H1 (cell line): Measurements from ENCODE around the gene KLK12. TPM values are rescaled to one million over a fixed set of nuclear protein-coding genes. Genes with fewer than 3 reads are reported as not detected.

ENCODE experiments used
- CTCF ChIA-PET: fragments of 300-600 bp; sonication (Branson Sonifier 250); formaldehyde crosslinking; loops from one replicate; lab custom pipeline; 2021; ENCODE audit not compliant: partially characterized antibody; lab: Charles Lee
- POLR2A ChIA-PET: fragments of 300-600 bp; sonication (Branson Sonifier 250); formaldehyde crosslinking; loops from one replicate; lab custom pipeline; 2021; ENCODE audit warnings: inconsistent platforms; ENCODE audit not compliant: partially characterized antibody; lab: Charles Lee
- DNase-seq, 2 experiments: peaks; one replicate each; pipeline versions ENCODE4 v3.0.0 to v3.0.0-alpha.2; 2010 to 2022; ENCODE audit warnings: low spot score in 2 of 2, low read depth in 1 of 2, mixed read lengths in 1 of 2
- FAIRE-seq: peaks from 2 replicates; lab custom pipeline; 2011; peaks lifted over from hg19 to GRCh38; lab: Jason Lieb, UNC
- H2AFZ ChIP-seq: 2 replicates; pipeline ENCODE4 v1.8.1; 2012; ENCODE audit warnings: low read length, inconsistent platforms
- H2AK5ac ChIP-seq: 2 replicates; pipeline ENCODE4 v1.6.1; 2013; ENCODE audit warnings: low read depth, low read length
- H2BK120ac ChIP-seq: replicated peaks from 2 replicates; pipeline ENCODE3; 2013; ENCODE audit warnings: low read depth, low read length, inconsistent platforms
- H2BK12ac ChIP-seq: 2 replicates; pipeline ENCODE4 v1.6.1; 2013; ENCODE audit warnings: low read depth, low read length
- H2BK15ac ChIP-seq: 2 replicates; pipeline ENCODE4 v1.6.1; 2013; ENCODE audit warnings: low read length
- H2BK20ac ChIP-seq: 2 replicates; pipeline ENCODE4 v1.6.1; 2013; ENCODE audit warnings: low read length
- H2BK5ac ChIP-seq: 2 replicates; pipeline ENCODE4 v1.6.1; 2013; ENCODE audit warnings: low read depth, low read length
- H3K14ac ChIP-seq: 2 replicates; pipeline ENCODE4 v1.6.1; 2013; ENCODE audit warnings: inconsistent platforms; ENCODE audit not compliant: insufficient read length
- H3K18ac ChIP-seq: 2 replicates; pipeline ENCODE4 v1.6.1; 2013; ENCODE audit warnings: low read length; ENCODE audit errors: extremely low read depth
- H3K23ac ChIP-seq: 2 replicates; pipeline ENCODE4 v1.6.1; 2013; ENCODE audit warnings: inconsistent platforms; ENCODE audit not compliant: insufficient read length
- H3K23me2 ChIP-seq: 2 replicates; pipeline ENCODE4 v1.6.1; 2013; ENCODE audit warnings: low read depth, low read length
- H3K27ac ChIP-seq: 2 replicates; pipeline ENCODE4 v1.6.1; 2011; ENCODE audit warnings: low read depth, low read length, inconsistent platforms
- H3K27me3 ChIP-seq, 4 experiments: replicated peaks in 1 of 4; 1 replicate in 1 of 4; 2 replicates in 3 of 4; pipeline versions ENCODE4 v1.6.1 to v1.8.1; 2011 to 2013; ENCODE audit warnings: low read length in 3 of 4, mild to moderate bottlenecking in 3 of 4, inconsistent platforms in 2 of 4, mixed read lengths in 2 of 4, moderate library complexity in 1 of 4; ENCODE audit not compliant: control insufficient read depth in 3 of 4, insufficient read depth in 3 of 4; ENCODE audit errors: extremely low read depth in 1 of 4
- H3K36me3 ChIP-seq, 4 experiments: 2 replicates each; pipeline versions ENCODE4 v1.6.1 to v1.8.1; 2011 to 2013; ENCODE audit warnings: mild to moderate bottlenecking in 4 of 4, low read length in 3 of 4, moderate library complexity in 2 of 4, control low read depth in 1 of 4, inconsistent platforms in 1 of 4; ENCODE audit not compliant: insufficient read depth in 4 of 4, control insufficient read depth in 2 of 4
- H3K4ac ChIP-seq: replicated peaks from 2 replicates; pipeline ENCODE3; 2013; ENCODE audit warnings: low read length, low read depth, mixed read lengths, inconsistent platforms; ENCODE audit not compliant: insufficient read length
- H3K4me1 ChIP-seq, 4 experiments: replicated peaks in 1 of 4; 1 replicate in 1 of 4; 2 replicates in 3 of 4; pipeline versions ENCODE4 v1.6.1 to v1.8.1; 2011 to 2013; ENCODE audit warnings: low read length in 3 of 4, inconsistent platforms in 2 of 4, mixed read lengths in 1 of 4; ENCODE audit not compliant: insufficient read depth in 4 of 4, control insufficient read depth in 3 of 4
- H3K4me2 ChIP-seq, 2 experiments: 2 replicates each; pipeline versions ENCODE4 v1.6.1 to v1.8.1; 2011 to 2013; ENCODE audit warnings: low read depth in 2 of 2, low read length in 2 of 2, control low read depth in 1 of 2, inconsistent platforms in 1 of 2, mild to moderate bottlenecking in 1 of 2; ENCODE audit not compliant: insufficient read depth in 1 of 2
- H3K4me3 ChIP-seq, 4 experiments: fragments of 200-600, 300-600 bp in 1 of 4; sonication (generic), shearing (Covaris generic), sonication (Bioruptor Twin) in 1 of 4; 2 replicates each; pipeline versions ENCODE4 v1.5.1 to v1.8.1; 2011 to 2016; ENCODE audit warnings: low read length in 4 of 4, low read depth in 3 of 4, control low read depth in 2 of 4, inconsistent platforms in 2 of 4, mild to moderate bottlenecking in 2 of 4, mixed read lengths in 1 of 4, moderate library complexity in 1 of 4; ENCODE audit not compliant: insufficient read depth in 2 of 4; ENCODE audit errors: extremely low read depth in 1 of 4
- H3K56ac ChIP-seq: replicated peaks from 2 replicates; pipeline ENCODE3; 2013; ENCODE audit warnings: low read depth, mild to moderate bottlenecking, mixed read lengths, low read length, inconsistent platforms; ENCODE audit not compliant: insufficient read length
- H3K79me1 ChIP-seq: 2 replicates; pipeline ENCODE4 v1.6.1; 2013; ENCODE audit warnings: low read depth, low read length, control low read depth
- H3K79me2 ChIP-seq, 2 experiments: 2 replicates each; pipeline versions ENCODE4 v1.6.1 to v1.8.1; 2012 to 2013; ENCODE audit warnings: low read length in 2 of 2, mild to moderate bottlenecking in 2 of 2, inconsistent platforms in 1 of 2; ENCODE audit not compliant: insufficient read depth in 2 of 2, control insufficient read depth in 1 of 2
- H3K9ac ChIP-seq, 4 experiments: replicated peaks in 1 of 4; 1 replicate in 1 of 4; 2 replicates in 3 of 4; pipeline versions ENCODE4 v1.6.1 to v1.8.1; 2011 to 2013; ENCODE audit warnings: low read depth in 3 of 4, low read length in 3 of 4, control low read depth in 2 of 4, mild to moderate bottlenecking in 2 of 4, moderate library complexity in 2 of 4, inconsistent platforms in 1 of 4; ENCODE audit errors: extremely low read depth in 1 of 4
- H3K9me3 ChIP-seq, 2 experiments: 2 replicates each; pipeline versions ENCODE4 v1.6.1 to v1.8.1; 2012 to 2013; ENCODE audit warnings: mild to moderate bottlenecking in 2 of 2, moderate library complexity in 2 of 2, control low read depth in 1 of 2, inconsistent platforms in 1 of 2, low read depth in 1 of 2, low read length in 1 of 2, mixed read lengths in 1 of 2; ENCODE audit not compliant: insufficient read depth in 2 of 2
- H4K20me1 ChIP-seq, 2 experiments: replicated peaks in 1 of 2; 2 replicates each; pipeline versions ENCODE3 to v1.8.1; 2011 to 2013; ENCODE audit warnings: inconsistent platforms in 2 of 2, low read length in 2 of 2, mild to moderate bottlenecking in 1 of 2; ENCODE audit not compliant: insufficient read depth in 2 of 2, control insufficient read depth in 1 of 2
- H4K5ac ChIP-seq: 2 replicates; pipeline ENCODE4 v1.6.1; 2013; ENCODE audit warnings: low read length, low read depth, mixed read lengths, inconsistent platforms; ENCODE audit not compliant: insufficient read length
- H4K8ac ChIP-seq: 2 replicates; pipeline ENCODE4 v1.8.0; 2013; ENCODE audit warnings: mild to moderate bottlenecking, moderate library complexity, low read length, inconsistent platforms; ENCODE audit not compliant: insufficient read depth; ENCODE audit errors: extremely low read depth
- H4K91ac ChIP-seq: replicated peaks from 2 replicates; pipeline ENCODE3; 2013; ENCODE audit warnings: low read length, mixed read lengths, inconsistent platforms; ENCODE audit not compliant: insufficient read length
- ASH2L ChIP-seq: fragments of 200-600, 300-600 bp; sonication (generic); IDR thresholded peaks from one replicate; pipeline ENCODE4 v1.7.1; 2017; ENCODE audit warnings: low read length
- BACH1 ChIP-seq: IDR thresholded peaks from 2 replicates; pipeline ENCODE4 v1.6.1; 2012; ENCODE audit warnings: low read length, improper control_type of control experiment
- BCL11A ChIP-seq, 2 experiments: IDR thresholded peaks; one replicate each; pipeline ENCODE4 v1.6.1; 2011; ENCODE audit warnings: low read depth in 2 of 2, low read length in 2 of 2, mild to moderate bottlenecking in 2 of 2
- CBX8 ChIP-seq: fragments of 300-800, 300-1000 bp; sonication (generic); IDR thresholded peaks from 2 replicates; pipeline ENCODE4 v1.7.1; 2016; ENCODE audit warnings: low read depth, low read length, borderline replicate concordance
- CEBPB ChIP-seq: IDR thresholded peaks from 2 replicates; pipeline ENCODE4 v1.6.1; 2012; ENCODE audit warnings: low read depth, low read length
- EGR1 ChIP-seq: IDR thresholded peaks from 2 replicates; pipeline ENCODE4 v1.6.1; 2011; ENCODE audit warnings: low read depth, low read length, borderline replicate concordance
- FOSL1 ChIP-seq: IDR thresholded peaks from 2 replicates; pipeline ENCODE4 v1.6.1; 2011; ENCODE audit warnings: mild to moderate bottlenecking, low read depth, low read length, moderate library complexity; ENCODE audit not compliant: insufficient read depth
- HDAC6 ChIP-seq: IDR thresholded peaks from one replicate; pipeline ENCODE4 v1.7.1; 2012; ENCODE audit warnings: low read depth, mild to moderate bottlenecking, inconsistent platforms, low read length, moderate library complexity
- JUND ChIP-seq: IDR thresholded peaks from 2 replicates; pipeline ENCODE4 v1.6.1; 2011; ENCODE audit warnings: mild to moderate bottlenecking, improper control_type of control experiment, low read length
- KDM4A ChIP-seq: IDR thresholded peaks from one replicate; pipeline ENCODE4 v1.7.1; 2012; ENCODE audit warnings: low read depth, mild to moderate bottlenecking, moderate library complexity, low read length, inconsistent platforms; ENCODE audit not compliant: severe bottlenecking
- MAX ChIP-seq: IDR thresholded peaks from 2 replicates; pipeline ENCODE4 v1.6.1; 2012; ENCODE audit warnings: inconsistent platforms
- NRF1 ChIP-seq: IDR thresholded peaks from 2 replicates; pipeline ENCODE4 v1.6.1; 2011; ENCODE audit warnings: mild to moderate bottlenecking, low read depth, low read length, improper control_type of control experiment
- POU5F1 ChIP-seq: IDR thresholded peaks from 2 replicates; pipeline ENCODE4 v1.6.1; 2011; ENCODE audit warnings: low read depth, mild to moderate bottlenecking, low read length, moderate library complexity
- RFX5 ChIP-seq: IDR thresholded peaks from 2 replicates; pipeline ENCODE4 v1.6.1; 2011; ENCODE audit warnings: low read depth, low read length, improper control_type of control experiment, borderline replicate concordance
- RXRA ChIP-seq: IDR thresholded peaks from 2 replicates; pipeline ENCODE4 v1.6.1; 2011; ENCODE audit warnings: low read depth, mild to moderate bottlenecking, low read length, moderate library complexity; ENCODE audit not compliant: insufficient read depth
- SIN3A ChIP-seq, 2 experiments: IDR thresholded peaks in 1 of 2; conservative IDR thresholded peaks in 1 of 2; 2 replicates each; pipeline ENCODE4 v1.6.1; 2011 to 2012; ENCODE audit warnings: low read length in 2 of 2, improper control_type of control experiment in 1 of 2, low read depth in 1 of 2, mild to moderate bottlenecking in 1 of 2
- YY1 ChIP-seq: IDR thresholded peaks from 2 replicates; pipeline ENCODE4 v1.6.1; 2011; ENCODE audit warnings: low read depth, mild to moderate bottlenecking, low read length
- polyA plus RNA-seq, 7 experiments: library from polyadenylated mRNA; depleted of rRNA in 3 of 7; stranded (reverse) in 5 of 7; unstranded in 2 of 7; fragments of >200 nt in 5 of 7; fragments of 200-250 nt in 2 of 7; gene quantifications; 1 replicate in 5 of 7; 2 replicates in 1 of 7; 4 replicates in 1 of 7; pipeline versions ENCODE4 v1.2.1 to v1.2.3, GENCODE V29; 2011 to 2013; ENCODE audit warnings: missing spikeins in 2 of 7, mixed read lengths in 2 of 7
- total RNA-seq: library from RNA; stranded (reverse); fragmentation: NEBNext Ultra II Directional; extraction: Animal tissue kit (Norgen Biotek cat#: 25700); gene quantifications from 2 replicates; pipeline ENCODE4 v1.2.1, GENCODE V29; 2021

KLK12 gene
- total and polyA plus RNA-seq, 2 of the 8 experiments (the other 6 are each of a cell fraction or from before 2014, with no cell fraction given) = 0.24 TPM; not detected in 1

- H2BK15ac ChIP-seq = no peak overlapping the region
- no peak for FAIRE-seq
- ChIA-PET CTCF (no interaction called here), POLR2A (no interaction called here)
- H2AK5ac ChIP-seq = no peak overlapping the region
- H2BK120ac ChIP-seq = no peak overlapping the region
- no peak overlapping the region for H3K4me2 ChIP-seq
- H3K4me1 ChIP-seq = peaks cover 0 to 3% (median 0%) of the 10 kb centered on the region in 4 experiments; a peak in 2 of 7 replicates
- no peak overlapping the region for H2BK12ac ChIP-seq
- no peak overlapping the region for H3K14ac ChIP-seq
- H4K5ac ChIP-seq = no peak overlapping the region
- H3K36me3 ChIP-seq = no peaks in the 10 kb centered on the region
- H3K56ac ChIP-seq = no peak overlapping the region
- no peak overlapping the region for H3K27ac ChIP-seq
- no peaks in the 10 kb centered on the region for H3K79me2 ChIP-seq
- H2BK5ac ChIP-seq = no peak overlapping the region
- H3K79me1 ChIP-seq = no peaks in the 10 kb centered on the region
- H3K9me3 ChIP-seq = no peaks in the 10 kb centered on the region
- DNase-seq = no peak
- H4K91ac ChIP-seq = no peak overlapping the region
- no peak overlapping the region for H2AFZ ChIP-seq
- no peak overlapping the region for H3K4ac ChIP-seq
- no peak overlapping the region for H3K23ac ChIP-seq
- peaks cover 7% of the 10 kb centered on the region; the same call in 1 of the 2 replicates for H3K23me2 ChIP-seq
- H3K9ac ChIP-seq = no peak overlapping the region
- no peaks in the 10 kb centered on the region; a peak in 1 of 7 replicates for H3K27me3 ChIP-seq
- H2BK20ac ChIP-seq = no peak overlapping the region
- H4K8ac ChIP-seq = no peak overlapping the region
- H3K4me3 ChIP-seq = no peak overlapping the region
- no peaks in the 10 kb centered on the region for H4K20me1 ChIP-seq
- no peak overlapping the region for H3K18ac ChIP-seq
- no peak for TF ChIP-seq MAX
- TF ChIP-seq FOSL1 = no peak
- TF ChIP-seq EGR1 = no peak
- TF ChIP-seq BCL11A (IDR thresholded peaks at IDR 0.05; ENCODE audit: low read depth in 2 of 2, low read length in 2 of 2) = no peak
- no peak for TF ChIP-seq JUND
- TF ChIP-seq RXRA = no peak
- no peak for TF ChIP-seq SIN3A (conservative IDR thresholded peaks at IDR 0.05 in 1 of 2, IDR thresholded peaks at IDR 0.05 in 1 of 2; ENCODE audit: low read depth in 1 of 2, low read length in 2 of 2)
- no peak for TF ChIP-seq CBX8
- TF ChIP-seq CEBPB = no peak
- TF ChIP-seq ASH2L = no peak
- TF ChIP-seq KDM4A = no peak
- no peak for TF ChIP-seq POU5F1
- TF ChIP-seq HDAC6 = no peak
- no peak for TF ChIP-seq NRF1
- no peak for TF ChIP-seq RFX5
- TF ChIP-seq BACH1 = no peak
- TF ChIP-seq YY1 = no peak
Measured at GRCh38 chr19:51055866-51056265, 21.1 kb upstream of the KLK12 start.
